Activated T-helper 2 cell treated with anti-CD3 and anti-CD28 coated beads, Interferon-gamma antibody, Interleukin-2, Interleukin-4, amounts not matched to agents 10 μg/mL and 5 μg/mL and 100 μg/mL, durations not matched to agents 14 hours and 24 hours and 36 hours (primary cell): ENCODE results near the gene NLGN1. TPM values are rescaled to one million over a fixed set of nuclear protein-coding genes. Genes with fewer than 3 reads are reported as not detected.

ENCODE experiments used
- DNase-seq: peaks from one replicate; pipeline ENCODE4 v3.0.0; 2021; ENCODE audit warnings: low spot score
- H3K27ac Mint-ChIP-seq: one replicate; pipeline ENCODE4 v1.8.0; 2021; ENCODE audit warnings: mixed read lengths
- H3K27me3 Mint-ChIP-seq: one replicate; pipeline ENCODE4 v1.8.0; 2021; ENCODE audit warnings: low read depth, mixed read lengths
- H3K36me3 Mint-ChIP-seq: one replicate; pipeline ENCODE4 v1.8.0; 2021; ENCODE audit warnings: low read depth, mixed read lengths
- H3K4me1 Mint-ChIP-seq: one replicate; pipeline ENCODE4 v1.8.0; 2021; ENCODE audit warnings: low read depth, mixed read lengths
- H3K4me3 Mint-ChIP-seq: one replicate; pipeline ENCODE4 v1.8.0; 2021; ENCODE audit warnings: low read depth, mild to moderate bottlenecking, moderate library complexity, mixed read lengths
- H3K9me3 Mint-ChIP-seq: one replicate; pipeline ENCODE4 v1.8.0; 2021; ENCODE audit warnings: mixed read lengths
- intact Hi-C: fragments of 100-400 bp; cut with micrococcal nuclease; formaldehyde crosslinking; loops from one replicate; pipeline ENCODE4 v1.15.1; 2023
- total RNA-seq: library from RNA; stranded (reverse); gene quantifications from 2 replicates; pipeline ENCODE4 v1.2.3, GENCODE V29; 2022

Gene NLGN1
- total RNA-seq, 1 donor from 2014 or later: not detected

DNA sequence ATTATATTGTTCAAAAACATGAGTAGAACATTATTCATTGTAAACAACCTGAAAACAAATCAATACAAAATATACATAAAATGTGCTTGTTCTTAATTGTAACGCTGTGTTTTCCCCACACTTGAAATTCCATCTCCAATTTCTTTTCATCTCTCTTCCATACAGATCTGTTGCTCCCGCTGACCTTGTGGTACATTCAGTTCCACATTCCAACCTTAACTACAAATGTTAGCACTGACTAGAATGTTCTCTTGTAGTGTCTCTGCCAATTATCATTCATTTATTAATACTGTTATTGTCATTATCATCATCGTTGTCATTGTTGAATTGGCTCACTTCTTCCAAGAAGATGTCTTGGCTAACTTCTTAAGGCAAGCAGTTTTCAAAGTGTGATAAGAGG lies 65.7 kb downstream of the NLGN1 start:
- Mint-ChIP-seq H3K4me1 (no peaks in the 10 kb centered on the region), H3K27ac (no peak overlapping the region), H3K9me3 (no peaks in the 10 kb centered on the region), H3K27me3 (no peaks in the 10 kb centered on the region), H3K36me3 (no peaks in the 10 kb centered on the region), H3K4me3 (no peak overlapping the region)
- DNase-seq: no peak
- intact Hi-C loops: no loop called here

DNA sequence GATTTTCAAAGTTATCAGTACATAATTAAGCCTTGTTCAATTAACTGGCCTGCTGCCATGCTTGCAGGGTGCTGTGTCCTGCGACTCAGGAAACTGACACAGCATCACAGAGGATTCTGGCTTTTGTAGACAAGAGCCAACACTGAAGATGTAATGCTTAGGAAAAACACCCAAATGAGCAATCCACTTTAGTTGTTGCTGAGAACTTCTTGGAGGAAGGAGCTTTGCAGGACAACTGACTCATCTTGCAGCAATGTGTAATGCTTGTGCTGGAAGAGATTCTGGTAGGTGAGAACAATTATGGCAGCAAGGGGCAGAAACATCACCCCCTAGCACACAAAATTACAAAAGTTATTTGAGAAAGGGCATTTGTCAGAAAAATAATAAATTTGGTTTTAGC lies 67.6 kb downstream of the NLGN1 start:
- H3K9me3 Mint-ChIP-seq: no peaks in the 10 kb centered on the region
- no peak overlapping the region for H3K4me3 Mint-ChIP-seq
- H3K27me3 Mint-ChIP-seq: no peaks in the 10 kb centered on the region
- no peak overlapping the region for H3K27ac Mint-ChIP-seq
- H3K36me3 Mint-ChIP-seq: no peaks in the 10 kb centered on the region
- intact Hi-C loops: no loop called here
- DNase-seq: no peak
- H3K4me1 Mint-ChIP-seq: no peaks in the 10 kb centered on the region

DNA sequence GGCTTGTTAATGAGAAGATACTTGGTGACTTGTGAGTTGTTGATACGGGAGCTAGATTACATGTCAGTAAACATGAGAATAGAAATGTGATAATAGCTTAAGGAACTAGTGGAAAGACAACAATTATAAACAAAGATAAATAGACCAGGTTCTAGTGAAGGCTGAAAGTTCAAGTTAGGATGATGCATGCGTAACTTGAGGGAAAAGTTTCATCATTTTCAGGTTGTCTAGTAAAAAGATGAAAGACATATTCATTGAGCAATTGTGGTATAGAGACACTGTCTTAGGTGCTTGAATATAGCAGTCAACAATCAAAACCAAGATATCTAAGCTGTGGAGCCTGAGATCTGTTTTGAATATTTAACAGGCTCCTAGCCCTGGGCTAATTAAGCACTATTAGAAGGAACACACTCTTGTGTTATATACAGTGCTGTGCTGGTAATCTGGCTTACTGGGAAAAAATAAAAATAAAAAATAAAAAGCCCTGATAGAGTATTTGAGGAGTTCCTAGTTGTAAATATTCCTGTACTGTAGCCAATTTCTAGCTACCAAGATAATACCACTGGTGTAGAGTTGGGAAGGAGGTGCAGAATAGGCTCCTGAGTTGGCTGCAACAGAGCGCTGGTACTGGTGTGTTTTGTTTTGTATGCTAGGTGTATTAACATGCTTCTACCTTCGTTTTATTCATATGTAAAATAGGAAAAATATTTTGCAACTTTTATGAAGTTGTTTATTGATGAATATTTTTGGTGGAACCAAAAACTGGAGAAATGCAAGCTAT lies 68.5 kb downstream of the NLGN1 start:
- DNase-seq: no peak
- no peaks in the 10 kb centered on the region for H3K4me1 Mint-ChIP-seq
- H3K36me3 Mint-ChIP-seq: no peaks in the 10 kb centered on the region
- H3K27ac Mint-ChIP-seq: no peak overlapping the region
- H3K9me3 Mint-ChIP-seq: no peaks in the 10 kb centered on the region
- intact Hi-C loops: no loop called here
- H3K4me3 Mint-ChIP-seq: no peak overlapping the region
- no peaks in the 10 kb centered on the region for H3K27me3 Mint-ChIP-seq

DNA sequence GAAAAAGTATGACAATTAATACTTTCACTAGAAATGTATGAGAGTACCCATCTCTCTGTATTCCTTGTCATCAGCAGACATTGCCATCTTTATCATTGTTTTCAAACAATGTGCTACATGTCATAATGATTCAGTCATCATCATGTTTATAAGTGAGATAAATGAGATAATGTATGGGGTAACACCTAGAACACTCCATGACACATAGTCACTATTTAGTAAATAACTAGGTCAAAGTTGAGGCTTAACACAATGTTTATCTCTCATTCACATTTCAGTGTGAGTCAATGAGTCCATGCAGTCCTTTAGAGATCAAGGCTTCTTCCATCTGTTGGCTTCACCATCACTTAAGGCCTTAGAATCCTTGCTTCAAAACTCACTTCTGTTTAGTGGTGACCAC lies 70.0 kb downstream of the NLGN1 start:
- Mint-ChIP-seq H3K27me3 (no peaks in the 10 kb centered on the region), H3K4me3 (no peak overlapping the region), H3K36me3 (no peaks in the 10 kb centered on the region), H3K27ac (no peak overlapping the region), H3K9me3 (no peaks in the 10 kb centered on the region), H3K4me1 (no peaks in the 10 kb centered on the region)
- intact Hi-C loops: no loop called here
- DNase-seq: no peak

DNA sequence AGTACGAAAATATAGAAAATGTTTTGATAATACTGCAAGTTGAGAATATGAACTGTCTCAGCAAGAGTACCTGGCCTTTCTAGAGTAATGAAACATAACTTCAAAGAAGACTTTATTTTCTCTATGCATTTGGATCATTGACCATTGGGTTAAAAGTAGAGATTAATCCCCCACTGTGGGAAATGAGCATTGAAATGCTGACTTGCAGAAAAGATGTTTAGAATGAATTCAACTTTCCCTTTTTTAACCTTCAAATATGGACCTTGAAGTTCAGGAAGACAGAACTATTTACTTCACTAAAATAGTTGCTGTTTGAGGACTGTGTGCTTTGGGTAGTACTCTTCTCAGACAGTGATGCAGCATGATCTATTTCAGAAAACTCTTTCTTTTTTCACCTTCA lies 75.7 kb downstream of the NLGN1 start:
- H3K9me3 Mint-ChIP-seq: peaks cover 7% of the 10 kb centered on the region
- no peak for DNase-seq
- intact Hi-C loops: no loop called here
- no peaks in the 10 kb centered on the region for H3K4me1 Mint-ChIP-seq
- no peaks in the 10 kb centered on the region for H3K27me3 Mint-ChIP-seq
- no peak overlapping the region for H3K27ac Mint-ChIP-seq
- H3K4me3 Mint-ChIP-seq: no peak overlapping the region
- no peaks in the 10 kb centered on the region for H3K36me3 Mint-ChIP-seq

DNA sequence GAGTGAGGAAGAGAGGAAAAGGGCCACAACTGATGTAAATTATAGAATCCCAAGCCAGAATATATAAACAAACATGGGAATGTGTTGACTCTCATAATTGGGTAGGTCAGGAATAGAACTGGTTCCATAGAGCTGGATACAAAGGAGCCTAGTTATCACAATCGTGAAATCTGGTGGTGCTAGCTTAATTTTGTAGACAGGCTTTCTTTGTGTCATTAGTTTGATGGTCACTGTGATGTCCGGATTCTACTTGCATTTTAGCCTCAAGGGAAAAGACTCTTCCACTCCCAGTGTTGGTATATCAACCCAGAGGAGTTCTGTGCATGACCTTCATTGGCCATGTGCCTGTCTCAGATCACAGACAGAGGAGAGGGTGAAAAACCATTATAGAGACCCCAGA lies 81.8 kb downstream of the NLGN1 start:
- H3K36me3 Mint-ChIP-seq: no peaks in the 10 kb centered on the region
- no peaks in the 10 kb centered on the region for H3K4me1 Mint-ChIP-seq
- no peaks in the 10 kb centered on the region for H3K27me3 Mint-ChIP-seq
- peaks cover 7% of the 10 kb centered on the region for H3K9me3 Mint-ChIP-seq
- no peak for DNase-seq
- no peak overlapping the region for H3K27ac Mint-ChIP-seq
- intact Hi-C loops: no loop called here
- H3K4me3 Mint-ChIP-seq: no peak overlapping the region

DNA sequence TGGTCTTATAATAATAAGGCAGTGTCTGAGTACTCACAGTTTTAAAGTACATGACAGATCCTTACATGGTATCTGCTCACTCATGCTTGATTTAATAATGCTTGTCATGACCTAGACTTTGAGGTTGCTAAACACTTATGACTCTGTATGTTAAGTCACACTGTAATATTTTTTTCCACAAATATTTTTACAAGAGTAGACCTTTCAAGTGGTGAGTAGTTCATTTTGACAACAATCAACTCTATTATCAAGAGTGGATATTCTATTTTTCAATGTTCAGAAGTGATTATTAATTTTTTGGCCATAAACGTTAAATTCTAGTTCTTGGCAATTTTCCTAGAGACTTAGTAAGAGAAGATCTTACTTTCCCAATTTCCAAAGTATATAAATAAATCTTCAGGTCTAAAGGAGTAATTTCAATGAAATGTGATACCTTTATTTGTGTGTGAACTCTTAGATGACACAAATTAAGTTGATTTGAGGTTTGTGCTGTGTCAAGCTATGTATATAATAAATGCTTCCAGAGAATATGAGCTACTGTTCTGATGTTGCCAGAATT lies 104.5 kb downstream of the NLGN1 start:
- Mint-ChIP-seq H3K27me3 (no peaks in the 10 kb centered on the region), H3K4me3 (no peak overlapping the region), H3K9me3 (no peaks in the 10 kb centered on the region), H3K4me1 (no peaks in the 10 kb centered on the region), H3K27ac (no peak overlapping the region), H3K36me3 (no peaks in the 10 kb centered on the region)
- no peak for DNase-seq
- intact Hi-C loops: no loop called here

DNA sequence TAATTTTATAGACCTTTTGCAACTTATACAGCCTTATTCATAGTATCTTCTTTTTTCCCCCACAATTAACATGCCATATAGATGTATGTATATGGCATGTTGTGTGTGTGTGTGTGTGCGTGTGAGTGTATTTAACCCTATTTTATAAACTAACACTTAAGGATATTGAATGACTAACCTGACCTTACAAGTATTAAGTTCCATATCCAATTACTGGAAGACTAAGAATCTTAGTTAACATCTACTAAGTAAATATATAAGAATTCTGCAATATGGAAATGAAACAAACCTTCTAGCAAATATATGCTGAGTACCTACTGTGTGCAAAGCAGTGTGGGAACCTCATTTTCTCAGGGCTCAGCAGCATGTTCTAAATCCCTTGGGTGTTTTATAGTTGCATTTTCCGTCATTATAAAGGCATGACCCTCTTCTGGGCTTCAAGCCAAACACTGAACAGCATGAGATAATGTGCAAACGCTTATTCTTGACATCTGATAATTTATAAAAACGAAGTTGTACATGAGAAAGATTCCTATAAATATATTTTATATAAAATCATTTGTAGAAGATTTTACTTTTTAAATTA lies 105.5 kb downstream of the NLGN1 start:
- no peak overlapping the region for H3K27ac Mint-ChIP-seq
- intact Hi-C loops: no loop called here
- no peak for DNase-seq
- no peaks in the 10 kb centered on the region for H3K27me3 Mint-ChIP-seq
- H3K36me3 Mint-ChIP-seq: no peaks in the 10 kb centered on the region
- H3K9me3 Mint-ChIP-seq: no peaks in the 10 kb centered on the region
- no peak overlapping the region for H3K4me3 Mint-ChIP-seq
- no peaks in the 10 kb centered on the region for H3K4me1 Mint-ChIP-seq

DNA sequence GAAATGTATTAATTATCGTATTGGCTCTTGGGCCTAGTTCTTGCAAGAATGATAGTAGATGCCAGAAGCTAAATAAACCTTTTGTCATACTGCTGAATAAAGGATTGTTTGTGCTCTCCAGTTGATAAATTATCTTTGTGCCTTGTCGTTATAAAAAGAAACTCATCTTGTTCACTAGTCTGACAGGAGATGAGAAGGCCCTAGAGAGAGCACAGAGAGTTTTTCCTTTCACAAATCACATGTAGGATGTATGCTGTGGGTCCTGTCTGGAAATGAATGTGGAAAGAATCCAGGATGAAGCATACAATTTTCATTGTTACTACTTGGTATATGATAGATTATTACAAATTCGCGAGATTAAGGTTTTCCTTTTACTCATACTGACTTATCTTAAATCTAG lies 113.0 kb downstream of the NLGN1 start:
- H3K36me3 Mint-ChIP-seq: no peaks in the 10 kb centered on the region
- intact Hi-C loops: no loop called here

DNA sequence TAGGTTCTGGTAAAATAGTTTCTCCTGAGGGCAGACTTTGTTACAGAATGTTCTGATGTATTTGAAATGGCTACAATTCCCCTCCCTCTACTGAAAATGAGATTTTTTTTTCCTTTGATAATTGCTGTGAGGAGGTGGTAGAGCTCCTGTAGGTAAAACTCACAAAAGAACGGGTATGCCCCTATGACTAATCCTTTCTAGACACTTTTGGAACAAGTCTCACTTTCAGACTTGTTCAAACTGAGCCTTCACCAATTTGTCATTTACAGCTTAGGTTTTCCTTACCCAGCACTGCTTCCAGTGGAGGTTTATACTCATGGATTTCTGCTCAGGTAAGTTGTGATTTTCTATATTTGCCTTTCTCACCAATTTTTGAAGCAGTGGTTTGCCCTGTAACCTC lies 115.6 kb downstream of the NLGN1 start:
- no peaks in the 10 kb centered on the region for H3K9me3 Mint-ChIP-seq
- H3K4me3 Mint-ChIP-seq: no peak overlapping the region
- H3K27ac Mint-ChIP-seq: no peak overlapping the region
- H3K27me3 Mint-ChIP-seq: no peaks in the 10 kb centered on the region
- H3K4me1 Mint-ChIP-seq: no peaks in the 10 kb centered on the region
- intact Hi-C loops: no loop called here
- no peak for DNase-seq
- no peaks in the 10 kb centered on the region for H3K36me3 Mint-ChIP-seq

More for the DNA sequence above, 113.0 kb downstream of the NLGN1 start:
- no peak overlapping the region for H3K27ac Mint-ChIP-seq
- no peaks in the 10 kb centered on the region for H3K27me3 Mint-ChIP-seq
- H3K4me1 Mint-ChIP-seq: no peaks in the 10 kb centered on the region
- no peaks in the 10 kb centered on the region for H3K9me3 Mint-ChIP-seq
- H3K4me3 Mint-ChIP-seq: no peak overlapping the region
- no peak for DNase-seq

DNA sequence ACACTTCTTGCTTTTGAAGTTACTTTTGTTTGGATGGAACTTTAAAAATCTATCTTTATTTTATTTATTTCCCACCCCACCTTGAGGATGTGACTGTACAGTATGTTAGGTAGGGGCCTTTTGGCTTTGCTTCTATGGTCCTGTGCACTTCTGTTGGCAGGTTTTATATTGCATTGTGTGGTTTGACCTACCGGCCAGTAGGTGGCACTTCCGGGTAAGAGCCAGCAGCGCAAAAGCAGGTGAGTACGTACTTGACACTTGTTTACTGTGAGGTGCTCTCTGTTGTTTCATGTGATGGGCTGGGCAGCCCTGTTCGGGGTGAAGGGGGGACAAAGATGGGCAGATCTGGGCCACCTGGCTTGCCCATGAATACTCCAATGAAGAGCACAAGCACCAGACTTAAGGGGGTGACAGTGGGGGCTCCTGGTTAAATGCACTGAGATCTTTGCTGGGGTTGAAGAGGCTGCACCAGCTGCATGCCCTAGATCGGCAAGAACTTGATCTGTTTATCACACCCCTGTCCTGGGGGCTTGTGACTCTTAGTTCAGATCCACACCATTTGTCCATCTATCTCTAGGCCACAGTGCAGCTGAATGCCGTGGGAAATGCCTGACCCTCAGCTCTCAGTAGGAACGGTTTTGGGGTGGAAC lies 131.6 kb downstream of the NLGN1 start:
- no peaks in the 10 kb centered on the region for H3K27me3 Mint-ChIP-seq
- no peaks in the 10 kb centered on the region for H3K36me3 Mint-ChIP-seq
- DNase-seq: no peak
- H3K4me3 Mint-ChIP-seq: no peak overlapping the region
- no peaks in the 10 kb centered on the region for H3K4me1 Mint-ChIP-seq
- intact Hi-C loops: no loop called here
- peaks cover 28% of the 10 kb centered on the region for H3K9me3 Mint-ChIP-seq
- no peak overlapping the region for H3K27ac Mint-ChIP-seq

DNA sequence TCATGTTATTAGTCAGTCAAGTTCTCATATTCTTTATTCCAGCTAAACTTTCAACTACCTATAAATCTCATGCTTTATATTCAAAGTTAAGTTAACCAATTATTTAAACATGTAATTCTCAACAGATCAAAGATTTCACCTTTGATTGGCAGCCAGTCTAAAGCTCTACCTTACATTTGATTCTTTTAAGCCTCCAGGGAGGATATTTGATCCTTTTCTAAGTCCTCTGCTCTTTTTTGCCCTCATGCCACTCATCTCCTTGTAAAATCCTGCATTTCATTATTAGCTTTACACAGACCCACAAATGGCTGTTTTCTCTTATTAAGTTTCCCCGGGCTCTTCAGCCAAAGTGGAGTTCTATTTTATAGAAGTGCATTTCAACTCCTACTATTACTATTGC lies 134.1 kb downstream of the NLGN1 start:
- intact Hi-C loops: no loop called here
- Mint-ChIP-seq H3K4me3 (no peak overlapping the region), H3K9me3 (peaks cover 14% of the 10 kb centered on the region), H3K36me3 (no peaks in the 10 kb centered on the region), H3K4me1 (no peaks in the 10 kb centered on the region), H3K27me3 (no peaks in the 10 kb centered on the region), H3K27ac (no peak overlapping the region)
- DNase-seq: no peak

DNA sequence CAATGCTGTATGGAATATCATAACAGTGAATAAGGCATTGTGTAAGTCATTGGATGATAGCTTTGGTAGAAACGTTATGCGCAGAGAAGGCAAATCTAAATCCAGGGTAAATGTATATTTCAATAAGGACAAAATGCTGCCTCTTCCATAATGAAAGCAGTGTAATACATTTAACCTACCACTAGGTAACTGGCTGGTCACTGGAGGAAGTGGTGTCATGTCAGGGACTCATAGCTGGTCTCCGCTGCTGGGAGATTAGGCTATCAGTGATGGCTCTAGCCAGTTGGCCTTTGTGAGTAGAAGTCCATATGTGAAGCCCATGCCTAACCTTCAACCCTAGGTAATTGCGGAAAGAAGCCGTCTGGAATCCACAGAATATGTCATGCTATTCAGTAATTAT lies 140.9 kb downstream of the NLGN1 start:
- Mint-ChIP-seq H3K9me3 (no peaks in the 10 kb centered on the region), H3K27me3 (no peaks in the 10 kb centered on the region), H3K4me1 (no peaks in the 10 kb centered on the region), H3K4me3 (no peak overlapping the region), H3K27ac (no peak overlapping the region), H3K36me3 (no peaks in the 10 kb centered on the region)
- intact Hi-C loops: no loop called here
- DNase-seq: no peak
